Measurements from ENCODE around the gene TBL1Y. TPM values are rescaled to one million over a fixed set of nuclear protein-coding genes. Genes with fewer than 3 reads are reported as not detected.
"Not testable (repeated sequence)": the region's sequence is repeated elsewhere in the genome, so short reads cannot be mapped to it uniquely, and the experiment has no call there.

The TBL1Y gene
- total RNA-seq, 1 donor: not detected

GRCh38 chrY:6907591-6907990, 2.9 kb upstream of the TBL1Y start:
- no peak overlapping the region for H3K4me3 ChIP-seq (ENCODE audit: insufficient read depth, low read length)
- H3K36me3 ChIP-seq (ENCODE audit: insufficient read depth, low read length): no peaks in the 10 kb centered on the region
- H3K27ac ChIP-seq (ENCODE audit: low read depth, low read length): no peak overlapping the region
- H4K20me1 ChIP-seq (ENCODE audit: insufficient read depth, low read length): no peaks in the 10 kb centered on the region
- no peaks in the 10 kb centered on the region for H3K27me3 ChIP-seq (ENCODE audit: insufficient read depth, low read length)
- no peaks in the 10 kb centered on the region for H3K9me3 ChIP-seq (ENCODE audit: low read depth, low read length)
- H3K4me1 ChIP-seq (ENCODE audit: insufficient read depth, low read length): no peaks in the 10 kb centered on the region
- H3K79me2 ChIP-seq (ENCODE audit: insufficient read depth, low read length): no peaks in the 10 kb centered on the region
- no peak for TF ChIP-seq CTCF (IDR thresholded peaks at IDR 0.05; ENCODE audit: extremely low read depth, low read depth, low read length)
- DNase-seq (ENCODE audit: insufficient read length, low spot score, missing footprints): no peak
- no peak overlapping the region for H3K4me2 ChIP-seq (ENCODE audit: insufficient read depth, low read length)
- H2AFZ ChIP-seq (ENCODE audit: low read length): no peak overlapping the region

GRCh38 chrY:6908021-6908420, 2.5 kb upstream of the TBL1Y start:
- DNase-seq (ENCODE audit: insufficient read length, low spot score, missing footprints); H3K27me3 ChIP-seq (ENCODE audit: insufficient read depth, low read length); H3K36me3 ChIP-seq (ENCODE audit: insufficient read depth, low read length): not testable (repeated sequence)

GRCh38 chrY:6909118-6909521, 1.4 kb upstream of the TBL1Y start:
- H3K4me2 ChIP-seq (ENCODE audit: insufficient read depth, low read length): no peak overlapping the region
- DNase-seq (ENCODE audit: insufficient read length, low spot score, missing footprints): no peak
- no peaks in the 10 kb centered on the region for H3K36me3 ChIP-seq (ENCODE audit: insufficient read depth, low read length)
- H3K4me3 ChIP-seq (ENCODE audit: insufficient read depth, low read length): no peak overlapping the region
- TF ChIP-seq CTCF (IDR thresholded peaks at IDR 0.05; ENCODE audit: extremely low read depth, low read depth, low read length): no peak
- no peaks in the 10 kb centered on the region for H3K9me3 ChIP-seq (ENCODE audit: low read depth, low read length)
- no peak overlapping the region for H2AFZ ChIP-seq (ENCODE audit: low read length)
- H3K27ac ChIP-seq (ENCODE audit: low read depth, low read length): no peak overlapping the region
- H3K79me2 ChIP-seq (ENCODE audit: insufficient read depth, low read length): no peaks in the 10 kb centered on the region
- H3K27me3 ChIP-seq (ENCODE audit: insufficient read depth, low read length): no peaks in the 10 kb centered on the region
- H3K4me1 ChIP-seq (ENCODE audit: insufficient read depth, low read length): no peaks in the 10 kb centered on the region
- no peaks in the 10 kb centered on the region for H4K20me1 ChIP-seq (ENCODE audit: insufficient read depth, low read length)

More at GRCh38 chrY:6908021-6908420, 2.5 kb upstream of the TBL1Y start:
- H3K4me1 ChIP-seq (ENCODE audit: insufficient read depth, low read length); H3K79me2 ChIP-seq (ENCODE audit: insufficient read depth, low read length); H3K27ac ChIP-seq (ENCODE audit: low read depth, low read length); H3K4me2 ChIP-seq (ENCODE audit: insufficient read depth, low read length); H4K20me1 ChIP-seq (ENCODE audit: insufficient read depth, low read length); H2AFZ ChIP-seq (ENCODE audit: low read length); H3K9me3 ChIP-seq (ENCODE audit: low read depth, low read length); H3K4me3 ChIP-seq (ENCODE audit: insufficient read depth, low read length): not testable (repeated sequence)

GRCh38 chrY:6909856-6910255, 641 bp upstream of the TBL1Y start:
- H3K9me3 ChIP-seq (ENCODE audit: low read depth, low read length): no peaks in the 10 kb centered on the region
- H3K27me3 ChIP-seq (ENCODE audit: insufficient read depth, low read length): no peaks in the 10 kb centered on the region
- H3K4me2 ChIP-seq (ENCODE audit: insufficient read depth, low read length): no peak overlapping the region
- no peaks in the 10 kb centered on the region for H3K79me2 ChIP-seq (ENCODE audit: insufficient read depth, low read length)
- H4K20me1 ChIP-seq (ENCODE audit: insufficient read depth, low read length): no peaks in the 10 kb centered on the region
- no peak overlapping the region for H2AFZ ChIP-seq (ENCODE audit: low read length)
- no peak for DNase-seq (ENCODE audit: insufficient read length, low spot score, missing footprints)
- TF ChIP-seq CTCF (IDR thresholded peaks at IDR 0.05; ENCODE audit: extremely low read depth, low read depth, low read length): no peak
- no peak overlapping the region for H3K4me3 ChIP-seq (ENCODE audit: insufficient read depth, low read length)
- H3K36me3 ChIP-seq (ENCODE audit: insufficient read depth, low read length): no peaks in the 10 kb centered on the region
- no peaks in the 10 kb centered on the region for H3K4me1 ChIP-seq (ENCODE audit: insufficient read depth, low read length)
- H3K27ac ChIP-seq (ENCODE audit: low read depth, low read length): no peak overlapping the region

Data from osteoblast (primary cell).